HCT116 (cell line): Measurements from ENCODE around the gene SELENOM. TPM values are rescaled to one million over a fixed set of nuclear protein-coding genes. Genes with fewer than 3 reads are reported as not detected.
A peak's percentile ranks its signal among the peaks of the same experiment; 100 is the strongest.

Experiments used
- ATAC-seq: fragments of 200-7000 bp; cut with Tn5 transposase; 2 replicates; pipeline ENCODE4 v1.9.1; 2020; ENCODE audit warnings: mild to moderate bottlenecking, moderate library complexity
- BruUV-seq: library from RNA; stranded (reverse); fragments of 400-500 nt; replicated peaks from 2 replicates; lab custom pipeline; 2021; lab: Mats Ljungman, UMichigan
- CTCF ChIA-PET: fragments of 300-600 bp; sonication (Branson Sonifier 250); formaldehyde crosslinking; loops from one replicate; lab custom pipeline; 2021; ENCODE audit warnings: antibody characterized with exemption; lab: Charles Lee
- POLR2A ChIA-PET: fragments of 300-600, 350-600 bp; sonication (Branson Sonifier 250); formaldehyde crosslinking; loops from one replicate; lab custom pipeline; 2021; ENCODE audit warnings: antibody characterized with exemption; lab: Charles Lee
- RAD21 ChIA-PET, 2 experiments: fragments of 300-600 bp; sonication (Branson Sonifier 250); formaldehyde crosslinking; loops; one replicate each; lab custom pipeline; 2023; ENCODE audit warnings: low total read pairs in 2 of 2; ENCODE audit not compliant: uncharacterized antibody in 2 of 2, unreplicated experiment in 2 of 2, low non-redundant PET in 1 of 2; lab: Charles Lee
- DNase-seq: peaks from one replicate; pipeline ENCODE4 v3.0.0-alpha.2; 2010; ENCODE audit warnings: low read depth, low spot score
- H2AFZ ChIP-seq: fragments of 200-600 bp; shearing (Covaris generic), sonication (generic); 2 replicates; pipeline ENCODE4 v1.6.1; 2017; ENCODE audit warnings: low read depth, mixed run types, mixed read lengths, antibody characterized with exemption, low read length; ENCODE audit not compliant: poor library complexity, severe bottlenecking
- H3K27ac ChIP-seq: 2 replicates; pipeline ENCODE4 v1.5.1; 2012; ENCODE audit warnings: low read depth, low read length
- H3K27me3 ChIP-seq: fragments of 200-600 bp; sonication (generic); 2 replicates; pipeline ENCODE4 v1.6.1; 2016; ENCODE audit warnings: mixed run types, low read length, mixed read lengths; ENCODE audit not compliant: insufficient read depth
- H3K36me3 ChIP-seq, 2 experiments: fragments of 200-500 bp in 1 of 2; fragments of 200-600 bp in 1 of 2; sonication (Bioruptor generic) in 1 of 2; sonication (generic) in 1 of 2; 2 replicates each; pipeline versions ENCODE4 v1.5.1 to v1.6.1; 2014 to 2016; ENCODE audit warnings: low read length in 2 of 2, inconsistent platforms in 1 of 2, mixed read lengths in 1 of 2, mixed run types in 1 of 2; ENCODE audit not compliant: insufficient read depth in 2 of 2, control insufficient read depth in 1 of 2
- H3K4me1 ChIP-seq, 2 experiments: fragments of 200-600 bp in 1 of 2; sonication (generic) in 1 of 2; 2 replicates each; pipeline versions ENCODE4 v1.5.1 to v1.6.1; 2012 to 2017; ENCODE audit warnings: low read length in 2 of 2, inconsistent platforms in 1 of 2, mild to moderate bottlenecking in 1 of 2, mixed read lengths in 1 of 2, mixed run types in 1 of 2, moderate library complexity in 1 of 2; ENCODE audit not compliant: insufficient read depth in 2 of 2, control insufficient read depth in 1 of 2
- H3K4me2 ChIP-seq: fragments of 200-600 bp; sonication (generic); 2 replicates; pipeline ENCODE4 v1.6.1; 2017; ENCODE audit warnings: mixed run types, low read length, mixed read lengths
- H3K4me3 ChIP-seq, 2 experiments: fragments of 200-600 bp in 1 of 2; sonication (generic) in 1 of 2; replicated peaks in 1 of 2; 2 replicates each; pipeline ENCODE4 v1.5.1; 2011 to 2016; ENCODE audit warnings: low read length in 2 of 2, control low read depth in 1 of 2, low read depth in 1 of 2, mild to moderate bottlenecking in 1 of 2, mixed read lengths in 1 of 2, mixed run types in 1 of 2
- H3K79me2 ChIP-seq: fragments of 200-600 bp; sonication (generic); 2 replicates; pipeline ENCODE4 v1.6.1; 2017; ENCODE audit warnings: mild to moderate bottlenecking, mixed run types, low read length, moderate library complexity, mixed read lengths; ENCODE audit not compliant: insufficient read depth
- H3K9ac ChIP-seq: fragments of 200-600 bp; sonication (generic); 2 replicates; pipeline ENCODE4 v1.6.1; 2016; ENCODE audit warnings: low read length, mixed read lengths
- H3K9me2 ChIP-seq: fragments of 200-600 bp; sonication (generic), shearing (Covaris generic); 2 replicates; pipeline ENCODE4 v1.6.1; 2017; ENCODE audit warnings: mixed run types, mild to moderate bottlenecking, moderate library complexity; ENCODE audit not compliant: insufficient read depth
- H3K9me3 ChIP-seq, 2 experiments: fragments of 200-500 bp in 1 of 2; fragments of 200-600 bp in 1 of 2; sonication (Bioruptor generic) in 1 of 2; sonication (generic) in 1 of 2; 2 replicates each; pipeline ENCODE4 v1.6.1; 2014 to 2017; ENCODE audit warnings: low read length in 2 of 2, mixed read lengths in 2 of 2, inconsistent platforms in 1 of 2, low read depth in 1 of 2, mild to moderate bottlenecking in 1 of 2, mixed run types in 1 of 2, moderate library complexity in 1 of 2; ENCODE audit not compliant: control insufficient read depth in 1 of 2, insufficient read depth in 1 of 2
- H4K20me1 ChIP-seq: fragments of 200-600 bp; sonication (generic), shearing (Covaris generic); 2 replicates; pipeline ENCODE4 v1.6.1; 2017; ENCODE audit warnings: mixed run types, mild to moderate bottlenecking, moderate library complexity; ENCODE audit not compliant: insufficient read depth
- ATF3 ChIP-seq: IDR thresholded peaks from 2 replicates; pipeline ENCODE4 v1.6.1; 2012
- CBX3 ChIP-seq: IDR thresholded peaks from 2 replicates; pipeline ENCODE4 v1.6.1; 2012; ENCODE audit warnings: low read depth
- CEBPB ChIP-seq: IDR thresholded peaks from 2 replicates; pipeline ENCODE4 v1.6.1; 2012; ENCODE audit warnings: low read depth
- ELF1 ChIP-seq: IDR thresholded peaks from 2 replicates; pipeline ENCODE4 v1.6.1; 2012; ENCODE audit warnings: low read depth, borderline replicate concordance
- EZH2 ChIP-seq: fragments of 200-600 bp; sonication (generic); IDR thresholded peaks from 2 replicates; pipeline ENCODE4 v1.6.1; 2017; ENCODE audit warnings: antibody characterized with exemption, mixed run types
- EZH2phosphoT487 ChIP-seq: fragments of 200-600 bp; IDR thresholded peaks from 2 replicates; pipeline ENCODE4 v1.6.1; 2018; ENCODE audit warnings: antibody characterized with exemption, borderline replicate concordance
- FOSL1 ChIP-seq: IDR thresholded peaks from 2 replicates; pipeline ENCODE4 v1.6.1; 2012; ENCODE audit warnings: low read depth
- JUND ChIP-seq: IDR thresholded peaks from 2 replicates; pipeline ENCODE4 v1.6.1; 2012
- MAX ChIP-seq: IDR thresholded peaks from 2 replicates; pipeline ENCODE4 v1.6.1; 2012
- RAD21 ChIP-seq: IDR thresholded peaks from 2 replicates; pipeline ENCODE4 v1.6.1; 2012; ENCODE audit warnings: low read depth, mild to moderate bottlenecking
- REST ChIP-seq: IDR thresholded peaks from 2 replicates; pipeline ENCODE4 v1.6.1; 2012; ENCODE audit warnings: low read depth
- SP1 ChIP-seq: IDR thresholded peaks from 2 replicates; pipeline ENCODE4 v1.6.1; 2012; ENCODE audit warnings: low read depth
- SRF ChIP-seq: IDR thresholded peaks from 2 replicates; pipeline ENCODE4 v1.6.1; 2012; ENCODE audit warnings: low read depth
- TCF7L2 ChIP-seq: IDR thresholded peaks from 2 replicates; pipeline ENCODE4 v1.7.0; 2011; ENCODE audit warnings: borderline replicate concordance, inconsistent platforms; ENCODE audit not compliant: insufficient read depth, insufficient read length; ENCODE audit errors: extremely low read depth
- YY1 ChIP-seq: IDR thresholded peaks from 2 replicates; pipeline ENCODE4 v1.6.1; 2011; ENCODE audit warnings: low read length, low read depth, moderate library complexity, mild to moderate bottlenecking; ENCODE audit not compliant: insufficient replicate concordance; ENCODE audit errors: extremely low read depth
- ZFX ChIP-seq: fragments of 450-650 bp; IDR thresholded peaks from 2 replicates; pipeline ENCODE4 v1.6.1; 2017
- intact Hi-C: fragments of 100-400 bp; cut with micrococcal nuclease; formaldehyde crosslinking; loops from 2 replicates; pipeline ENCODE4 v1.10.0; 2022
- total RNA-seq: library from RNA; stranded (reverse); gene quantifications from one replicate; pipeline ENCODE4 v1.2.1, GENCODE V29; 2021; ENCODE audit not compliant: unreplicated experiment

The SELENOM gene
- total RNA-seq, 1 experiment from 2014 or later = 65.6 TPM

- Histone ChIP-seq H4K20me1 (no peaks in the 10 kb centered on the region), H3K9me2 (no peaks in the 10 kb centered on the region), H3K4me3 (no peak overlapping the region), H3K4me2 (peak overlapping the region; percentile 30; the same call in 1 of the 2 replicates), H3K27ac (no peak overlapping the region), H3K79me2 (no peaks in the 10 kb centered on the region), H3K9me3 (no peaks in the 10 kb centered on the region), H3K9ac (no peak overlapping the region), H3K4me1 (peaks cover 0 to 11% of the 10 kb centered on the region in 2 experiments; a peak in 2 of 4 replicates), H2AFZ (peak overlapping the region; percentile 25), H3K36me3 (no peaks in the 10 kb centered on the region), H3K27me3 (no peaks in the 10 kb centered on the region)
- ChIA-PET CTCF (interaction anchor here (1.1 kb wide), 1 partner anchor 28 kb away, joined by 3 read pairs; no protein-coding TSS in a partner anchor), RAD21 (no interaction called here), POLR2A (interaction anchor here (0.9 to 1.5 kb wide), 3 partner anchors 8 to 25 kb away, joined by 3 to 6 read pairs (median 3); partner anchors contain the start of gene SMTN)
- intact Hi-C loops = no loop called here
- DNase-seq = no peak
- no TSS peak for BruUV-seq
- peak; percentile 72 for ATAC-seq
- peak; percentile 67; the same call in 1 of the 2 replicates for TF ChIP-seq MAX
- TF ChIP-seq CBX3 = peak; percentile 52; the same call in 1 of the 2 replicates
- peak; percentile 66 for TF ChIP-seq CEBPB
- TF ChIP-seq EZH2 = no peak
- TF ChIP-seq JUND = no peak
- 0 out of 2 replicates have a peak, but pooled peaks have one; percentile 8 for TF ChIP-seq SP1
- 0 out of 2 replicates have a peak, but pooled peaks have one; percentile 8 for TF ChIP-seq ZFX
- peak; percentile 73 for TF ChIP-seq ATF3
Observed at GRCh38 chr22:31055635-31056159, 51.7 kb downstream of the SELENOM start.

GRCh38 chr22:31055117-31055634, 52.2 kb downstream of the SELENOM start:
- no peak for TF ChIP-seq FOSL1
- TF ChIP-seq JUND = no peak
- no peak for TF ChIP-seq ZFX
- no peak for TF ChIP-seq TCF7L2
- no peak for TF ChIP-seq SRF
- no peak for TF ChIP-seq REST
- TF ChIP-seq EZH2phosphoT487 = no peak
- TF ChIP-seq RAD21 = no peak
- no peak for TF ChIP-seq ELF1
- no peak for TF ChIP-seq YY1
- TF ChIP-seq CEBPB = no peak
- no TSS peak for BruUV-seq
- CTCF ChIA-PET = interaction anchor here (1.1 kb wide), 1 partner anchor 28 kb away, joined by 3 read pairs; no protein-coding TSS in a partner anchor

More at GRCh38 chr22:31055117-31055634, 52.2 kb downstream of the SELENOM start:
- Histone ChIP-seq H3K27ac (no peak overlapping the region), H3K4me3 (no peak overlapping the region), H3K4me2 (peak overlapping the region; percentile 30; the same call in 1 of the 2 replicates), H4K20me1 (no peaks in the 10 kb centered on the region), H3K79me2 (no peaks in the 10 kb centered on the region), H3K9me2 (no peaks in the 10 kb centered on the region), H3K36me3 (no peaks in the 10 kb centered on the region), H3K4me1 (peaks cover 0 to 10% of the 10 kb centered on the region in 2 experiments; a peak in 2 of 4 replicates), H3K27me3 (no peaks in the 10 kb centered on the region), H3K9ac (no peak overlapping the region), H2AFZ (peak overlapping the region; percentile 25), H3K9me3 (no peaks in the 10 kb centered on the region)
- ChIA-PET RAD21 (no interaction called here), POLR2A (interaction anchor here (0.9 to 1.5 kb wide), 3 partner anchors 8 to 26 kb away, joined by 3 to 6 read pairs (median 3); partner anchors contain the start of gene SMTN)
- DNase-seq (no peak), ATAC-seq (no peak)
- intact Hi-C loops = no loop called here
